K562 (cell line): ENCODE data around the gene SETDB2. TPM values are rescaled to one million over a fixed set of nuclear protein-coding genes. Genes with fewer than 3 reads are reported as not detected.

Experiments
- RREB1 ChIP-seq: fragments of 250-450 bp; sonication (Bioruptor Pico); IDR thresholded peaks from 2 replicates; pipeline ENCODE4 v1.4.0; 2020
- ZNF639 ChIP-seq, 2 experiments: fragments of 200-800 bp in 1 of 2; sonication (Bioruptor generic) in 1 of 2; sonication (generic) in 1 of 2; formaldehyde crosslinking in 1 of 2; IDR thresholded peaks in 1 of 2; conservative IDR thresholded peaks in 1 of 2; 2 replicates each; pipeline versions ENCODE4 v1.5.0 to v1.6.1; 2016 to 2020; ENCODE audit warnings: missing compliant biosample characterization in 1 of 2, missing genetic modification characterization in 1 of 2, missing genetic modification reagents in 1 of 2
- polyA plus RNA-seq, 8 experiments: library from polyadenylated mRNA; depleted of rRNA in 4 of 8; stranded (reverse) in 5 of 8; unstranded in 3 of 8; fragments of >200 nt; fragmentation: Nextera tagmentation in 2 of 8; fragmentation: Illumina TruSeq in 1 of 8; extraction: Ambion mirVana in 2 of 8; extraction: Trizol in 1 of 8; gene quantifications; 2 replicates each; pipeline versions ENCODE4 v1.2.1 to v1.2.3, GENCODE V29; 2011 to 2014; ENCODE audit warnings: inconsistent platforms in 1 of 8, missing spikeins in 1 of 8
- total RNA-seq, 7 experiments: library from RNA; depleted of rRNA in 6 of 7; stranded (reverse); fragments of >200 nt in 6 of 7; fragmentation: Illumina TruSeq in 2 of 7; extraction: Trizol in 2 of 7; gene quantifications; 2 replicates each; pipeline versions ENCODE4 v1.2.1 to v1.2.3, GENCODE V29; 2011 to 2021; ENCODE audit warnings: low replicate concordance in 1 of 7

SETDB2 gene
- total and polyA plus RNA-seq, 9 of the 15 experiments (the other 6 are each of a cell fraction or from before 2014, with no cell fraction given): 1.0 to 9.0 (median 6.1) TPM

- TF ChIP-seq RREB1 (CRISPR knock-in tag) (no peak), ZNF639 (CRISPR knock-in tag; conservative IDR thresholded peaks at IDR 0.05 in 1 of 2, IDR thresholded peaks at IDR 0.05 in 1 of 2) (no peak)
- TF ChIP-seq, all 486 proteins: peak for 0
These were observed 13.1 kb downstream of the SETDB2 start (continued) for GRCh38 chr13:49457221-49457620.
